Calu3 (cell line): ENCODE results near the gene DST. TPM values are rescaled to one million over a fixed set of nuclear protein-coding genes. Genes with fewer than 3 reads are reported as not detected.

ENCODE experiments used
- BruUV-seq: library from RNA; stranded (reverse); fragments of 400-500 nt; replicated peaks from 2 replicates; lab custom pipeline; 2021; lab: Mats Ljungman, UMichigan
- CTCF ChIA-PET: fragments of 300-600 bp; sonication (Branson Sonifier 250); formaldehyde crosslinking; loops from one replicate; lab custom pipeline; 2022; ENCODE audit warnings: antibody characterized with exemption; lab: Charles Lee
- DNase-seq: peaks from one replicate; pipeline ENCODE4 v3.0.0; 2022
- H3K27ac Mint-ChIP-seq: one replicate; pipeline ENCODE4 v1.8.0; 2022; ENCODE audit warnings: mixed read lengths; ENCODE audit not compliant: unreplicated experiment
- H3K27me3 Mint-ChIP-seq: one replicate; pipeline ENCODE4 v1.8.0; 2022; ENCODE audit warnings: mixed read lengths; ENCODE audit not compliant: unreplicated experiment
- H3K36me3 Mint-ChIP-seq: one replicate; pipeline ENCODE4 v1.8.0; 2022; ENCODE audit warnings: mild to moderate bottlenecking, moderate library complexity, mixed read lengths; ENCODE audit not compliant: insufficient read depth, unreplicated experiment
- H3K4me1 Mint-ChIP-seq: one replicate; pipeline ENCODE4 v1.8.0; 2022; ENCODE audit warnings: mild to moderate bottlenecking, low read depth, mixed read lengths; ENCODE audit not compliant: unreplicated experiment
- H3K4me3 Mint-ChIP-seq: one replicate; pipeline ENCODE4 v1.8.0; 2022; ENCODE audit warnings: mild to moderate bottlenecking, low read depth, moderate library complexity, mixed read lengths; ENCODE audit not compliant: unreplicated experiment
- H3K9me3 Mint-ChIP-seq: one replicate; pipeline ENCODE4 v1.8.0; 2022; ENCODE audit warnings: low read depth, mixed read lengths; ENCODE audit not compliant: unreplicated experiment
- CTCF ChIP-seq: fragments of 200-600 bp; IDR thresholded peaks from one replicate; pipeline ENCODE4 v1.8.0; 2022; ENCODE audit warnings: antibody characterized with exemption; ENCODE audit not compliant: unreplicated experiment
- intact Hi-C: fragments of 100-400 bp; cut with micrococcal nuclease; formaldehyde crosslinking; loops from one replicate; pipeline ENCODE4 v1.10.0; 2022; ENCODE audit not compliant: unreplicated experiment
- total RNA-seq: library from RNA; stranded (reverse); gene quantifications from 2 replicates; pipeline ENCODE4 v1.2.3, GENCODE V29; 2022

The DST gene
- total RNA-seq, 1 experiment from 2014 or later: 212 TPM

DNA sequence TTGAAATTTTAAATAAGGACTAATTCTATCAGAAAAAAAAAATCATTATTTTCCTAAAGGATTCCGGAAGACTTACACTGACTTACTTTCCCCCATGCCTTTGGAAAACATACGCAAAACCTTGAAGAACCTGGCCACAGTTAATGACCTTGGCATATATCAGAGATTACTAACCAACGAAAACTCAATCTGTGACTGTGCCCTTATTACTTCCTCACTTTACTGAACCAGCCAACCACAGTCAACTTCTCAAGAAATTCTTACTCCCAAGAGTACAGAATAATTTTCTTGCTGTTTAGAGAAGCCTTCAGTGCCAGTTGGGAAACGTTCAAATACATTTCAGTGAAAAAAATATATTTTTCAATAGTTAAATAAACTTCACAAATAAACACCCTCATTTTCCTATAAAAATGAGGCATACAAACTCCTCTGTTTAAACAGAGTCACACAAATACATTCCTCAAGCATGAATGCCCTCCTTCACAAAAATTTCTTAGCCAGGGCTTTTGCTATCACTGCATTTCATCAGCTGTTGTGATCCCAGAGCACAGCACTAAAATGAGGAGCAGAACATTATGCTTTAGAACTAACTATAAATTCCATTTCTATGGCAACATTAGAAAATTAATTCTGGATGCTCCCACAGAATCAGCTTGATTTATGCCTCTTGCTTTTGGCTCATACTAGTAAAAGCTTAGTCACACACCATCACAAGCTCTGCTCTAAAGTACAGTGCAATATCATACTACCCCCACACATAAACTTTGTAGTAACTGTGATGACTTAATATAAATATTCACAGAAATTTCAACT is 117.6 kb downstream of the DST start:
- no peak for DNase-seq
- TF ChIP-seq CTCF: no peak
- Mint-ChIP-seq H3K27me3 (no peaks in the 10 kb centered on the region), H3K4me1 (no peaks in the 10 kb centered on the region), H3K27ac (no peak overlapping the region), H3K4me3 (no peak overlapping the region), H3K9me3 (no peaks in the 10 kb centered on the region), H3K36me3 (peaks cover 20% of the 10 kb centered on the region)
- CTCF ChIA-PET: no interaction called here
- intact Hi-C loops: no loop called here
- BruUV-seq: no TSS peak

DNA sequence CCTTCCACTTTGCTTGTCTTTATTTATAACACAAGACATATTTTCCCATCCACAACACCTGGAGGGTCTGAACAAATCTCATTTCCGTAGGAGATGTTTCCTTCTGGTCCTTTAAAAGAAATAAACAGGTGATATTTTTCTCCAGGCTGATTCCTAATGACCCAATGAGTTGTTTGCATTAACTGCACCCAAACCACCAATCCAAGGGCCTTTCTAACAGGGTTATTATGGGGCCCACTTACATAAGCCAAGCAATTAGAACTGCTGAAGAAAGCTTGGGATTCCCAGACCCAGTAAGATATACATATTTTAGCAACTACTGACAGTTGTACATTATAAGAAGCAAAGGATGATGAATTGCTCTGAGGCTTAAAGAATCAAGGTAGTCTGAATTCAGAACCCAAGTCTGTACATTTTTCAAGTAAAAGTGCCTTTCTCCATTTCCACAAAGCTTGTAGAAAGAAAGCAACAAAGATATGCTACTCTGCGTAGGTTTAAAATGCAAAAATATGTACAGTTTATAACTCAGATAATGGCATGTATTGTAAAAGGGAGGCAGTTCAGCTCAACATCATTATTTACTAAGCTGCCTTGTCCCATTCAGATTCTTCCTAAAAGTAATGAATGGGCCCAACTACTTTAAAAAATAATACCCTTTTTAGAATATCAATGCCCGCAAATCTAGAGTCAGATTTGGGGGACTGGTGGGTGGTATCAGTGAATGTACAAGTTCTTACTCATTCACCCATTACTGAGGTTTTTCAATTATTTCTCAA is 120.0 kb downstream of the DST start:
- H3K27ac Mint-ChIP-seq: no peak overlapping the region
- no peak for DNase-seq
- BruUV-seq: no TSS peak
- no peaks in the 10 kb centered on the region for H3K9me3 Mint-ChIP-seq
- no peaks in the 10 kb centered on the region for H3K27me3 Mint-ChIP-seq
- H3K4me1 Mint-ChIP-seq: no peaks in the 10 kb centered on the region
- no peak overlapping the region for H3K4me3 Mint-ChIP-seq
- peaks cover 16% of the 10 kb centered on the region for H3K36me3 Mint-ChIP-seq
- no peak for TF ChIP-seq CTCF
- CTCF ChIA-PET: no interaction called here
- intact Hi-C loops: no loop called here

DNA sequence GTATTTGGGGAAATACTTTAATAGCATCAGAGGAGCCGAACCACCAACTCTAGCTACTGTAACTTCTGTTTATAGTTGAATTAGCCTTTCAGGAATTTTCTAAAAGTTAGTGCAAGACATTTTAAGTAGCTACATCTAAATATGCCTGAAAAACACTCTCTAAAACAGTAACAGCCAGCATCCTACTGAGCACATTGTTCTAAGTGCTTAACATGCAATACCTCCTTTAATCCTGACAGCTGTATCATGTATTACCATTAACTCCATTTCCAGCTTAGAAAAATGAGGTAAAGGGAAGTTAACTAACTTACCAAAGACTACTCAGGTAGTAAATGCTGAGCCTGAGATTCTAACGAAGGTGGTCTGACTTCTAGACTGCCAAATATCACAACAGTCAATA is 120.7 kb downstream of the DST start:
- intact Hi-C loops: no loop called here
- H3K27me3 Mint-ChIP-seq: no peaks in the 10 kb centered on the region
- no TSS peak for BruUV-seq

GRCh38 chr6:56521454-56521853 is 121.2 kb downstream of the DST start:
- Mint-ChIP-seq H3K4me3 (no peak overlapping the region), H3K27me3 (no peaks in the 10 kb centered on the region), H3K27ac (no peak overlapping the region), H3K4me1 (no peaks in the 10 kb centered on the region), H3K36me3 (peaks cover 7% of the 10 kb centered on the region), H3K9me3 (no peaks in the 10 kb centered on the region)
- intact Hi-C loops: no loop called here
- no TSS peak for BruUV-seq
- no peak for TF ChIP-seq CTCF
- DNase-seq: no peak
- CTCF ChIA-PET: interaction anchor here (0.8 kb wide), 1 partner anchor 11 kb away, joined by 4 read pairs; no protein-coding TSS in a partner anchor

More for the DNA sequence above, 120.7 kb downstream of the DST start:
- no peaks in the 10 kb centered on the region for H3K9me3 Mint-ChIP-seq
- H3K36me3 Mint-ChIP-seq: peaks cover 9% of the 10 kb centered on the region
- no peak overlapping the region for H3K4me3 Mint-ChIP-seq
- TF ChIP-seq CTCF: no peak
- H3K4me1 Mint-ChIP-seq: no peaks in the 10 kb centered on the region
- DNase-seq: no peak
- H3K27ac Mint-ChIP-seq: no peak overlapping the region
- CTCF ChIA-PET: interaction anchor here (0.8 kb wide), 1 partner anchor 12 kb away, joined by 4 read pairs; no protein-coding TSS in a partner anchor
